Measurements from ENCODE around the gene SEC24C. TPM values are rescaled to one million over a fixed set of nuclear protein-coding genes. Genes with fewer than 3 reads are reported as not detected.

Gene SEC24C
- total RNA-seq, 1 donor, result 54.0 TPM

DNA sequence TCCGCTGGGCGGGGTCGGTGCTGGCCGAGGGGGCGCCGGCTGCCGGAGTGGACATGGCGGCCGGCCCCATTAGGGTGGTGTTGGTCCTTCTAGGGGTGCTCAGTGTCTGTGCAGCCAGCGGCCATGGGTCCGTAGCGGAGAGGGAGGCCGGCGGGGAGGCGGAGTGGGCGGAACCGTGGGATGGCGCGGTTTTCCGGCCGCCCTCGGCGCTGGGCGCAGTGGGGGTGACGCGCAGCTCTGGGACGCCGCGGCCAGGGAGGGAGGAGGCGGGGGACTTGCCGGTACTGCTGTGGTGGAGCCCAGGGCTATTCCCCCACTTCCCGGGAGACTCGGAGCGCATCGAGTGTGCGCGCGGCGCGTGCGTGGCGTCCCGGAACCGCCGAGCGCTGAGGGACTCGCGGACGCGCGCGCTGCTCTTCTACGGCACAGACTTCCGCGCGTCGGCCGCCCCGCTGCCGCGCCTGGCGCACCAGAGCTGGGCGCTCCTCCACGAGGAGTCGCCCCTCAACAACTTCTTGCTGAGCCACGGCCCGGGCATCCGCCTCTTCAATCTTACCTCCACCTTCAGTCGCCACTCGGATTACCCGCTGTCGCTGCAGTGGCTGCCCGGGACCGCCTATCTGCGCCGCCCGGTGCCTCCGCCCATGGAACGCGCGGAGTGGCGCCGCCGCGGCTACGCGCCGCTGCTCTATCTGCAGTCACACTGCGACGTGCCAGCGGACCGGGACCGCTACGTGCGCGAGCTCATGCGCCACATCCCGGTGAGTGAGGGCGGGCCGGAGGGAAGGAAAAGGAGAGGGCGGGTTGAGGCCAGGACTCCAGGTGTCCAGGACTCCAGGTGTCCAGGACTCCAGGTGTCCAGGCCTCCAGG lies 28.3 kb downstream of the SEC24C start:
- peak overlapping the region; percentile 82 for H3K4me3 ChIP-seq (ENCODE audit: low read depth, low read length)
- peak; percentile 86 for DNase-seq (ENCODE audit: low read depth)
- no peak for TF ChIP-seq CTCF (IDR thresholded peaks at IDR 0.05; ENCODE audit: insufficient read depth, low read depth, low read length)

DNA sequence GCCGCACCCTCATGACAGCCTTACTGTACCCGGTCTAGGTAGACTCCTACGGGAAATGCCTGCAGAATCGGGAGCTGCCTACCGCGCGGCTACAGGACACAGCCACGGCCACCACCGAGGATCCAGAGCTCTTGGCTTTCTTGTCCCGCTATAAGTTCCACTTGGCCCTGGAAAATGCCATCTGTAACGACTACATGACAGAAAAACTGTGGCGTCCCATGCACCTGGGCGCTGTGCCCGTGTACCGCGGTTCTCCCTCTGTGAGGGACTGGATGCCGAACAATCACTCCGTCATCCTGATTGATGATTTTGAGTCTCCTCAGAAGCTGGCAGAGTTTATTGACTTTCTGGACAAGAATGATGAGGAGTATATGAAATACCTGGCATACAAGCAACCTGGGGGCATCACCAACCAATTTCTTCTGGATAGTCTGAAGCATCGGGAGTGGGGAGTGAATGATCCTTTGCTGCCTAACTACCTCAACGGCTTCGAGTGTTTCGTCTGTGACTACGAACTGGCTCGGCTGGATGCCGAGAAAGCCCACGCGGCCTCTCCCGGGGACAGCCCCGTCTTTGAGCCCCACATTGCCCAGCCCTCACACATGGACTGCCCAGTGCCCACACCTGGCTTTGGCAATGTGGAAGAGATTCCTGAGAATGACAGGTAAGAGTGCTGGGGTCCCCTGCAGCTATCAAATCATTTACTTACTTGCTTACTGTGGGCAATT lies 29.1 kb downstream of the SEC24C start:
- no peak for DNase-seq (ENCODE audit: low read depth)
- no peak for TF ChIP-seq CTCF (IDR thresholded peaks at IDR 0.05; ENCODE audit: insufficient read depth, low read depth, low read length)
- peak overlapping the region; percentile 82 for H3K4me3 ChIP-seq (ENCODE audit: low read depth, low read length)

- H3K4me3 ChIP-seq (ENCODE audit: low read depth, low read length), result peak overlapping the region; percentile 14
- TF ChIP-seq CTCF (IDR thresholded peaks at IDR 0.05; ENCODE audit: insufficient read depth, low read depth, low read length), result no peak
- DNase-seq (ENCODE audit: low read depth), result peak; percentile 41
Measured at GRCh38 chr10:73774637-73775036, 30.5 kb downstream of the SEC24C start.

DNA sequence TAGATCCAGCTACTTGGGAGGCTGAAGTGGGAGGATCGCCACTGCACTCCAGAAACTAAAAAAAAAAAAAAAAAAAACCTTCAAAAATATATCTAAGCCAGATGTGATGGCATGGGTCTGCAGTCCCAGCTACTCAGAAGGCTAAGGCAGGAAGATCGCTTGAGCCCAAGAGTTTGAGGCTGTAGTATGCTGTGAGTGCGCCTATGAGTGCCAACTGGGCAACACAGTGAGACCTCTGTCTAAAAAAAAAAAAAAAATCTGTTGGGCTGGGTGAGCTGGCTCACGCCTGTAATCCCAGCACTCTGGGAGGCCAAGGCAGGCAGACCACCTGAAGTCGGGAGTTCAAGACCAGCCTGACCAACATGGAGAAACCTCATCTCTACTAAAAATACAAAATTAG lies 34.8 kb downstream of the SEC24C start:
- H3K4me3 ChIP-seq (ENCODE audit: low read depth, low read length), result no peak overlapping the region
- DNase-seq (ENCODE audit: low read depth), result no peak
- TF ChIP-seq CTCF (IDR thresholded peaks at IDR 0.05; ENCODE audit: insufficient read depth, low read depth, low read length), result no peak

- DNase-seq (ENCODE audit: low read depth), result no peak
- no peak overlapping the region for H3K4me3 ChIP-seq (ENCODE audit: low read depth, low read length)
- no peak for TF ChIP-seq CTCF (IDR thresholded peaks at IDR 0.05; ENCODE audit: insufficient read depth, low read depth, low read length)
Measured at GRCh38 chr10:73779539-73780197, 35.5 kb downstream of the SEC24C start.

DNA sequence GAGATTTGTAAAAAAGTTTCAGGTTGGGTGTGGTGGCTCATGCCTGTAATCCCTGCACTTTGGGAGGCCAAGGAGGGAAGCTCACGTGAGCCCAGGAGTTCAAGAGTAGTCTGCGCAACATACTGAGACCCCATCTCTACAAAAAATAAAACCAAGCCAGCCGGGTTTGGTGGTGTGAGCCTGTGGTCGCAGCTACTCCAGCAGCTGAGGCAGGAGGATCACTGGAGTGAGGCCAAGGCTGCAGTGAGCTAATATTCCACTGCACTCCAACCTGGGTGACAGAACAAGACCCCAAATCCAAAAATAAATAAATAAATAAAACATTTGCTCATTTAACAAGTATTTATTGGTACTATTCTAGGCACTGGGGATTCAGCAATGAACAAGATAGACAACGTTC lies 36.1 kb downstream of the SEC24C start:
- TF ChIP-seq CTCF (IDR thresholded peaks at IDR 0.05; ENCODE audit: insufficient read depth, low read depth, low read length), result no peak
- DNase-seq (ENCODE audit: low read depth), result no peak
- peak overlapping the region; percentile 80 for H3K4me3 ChIP-seq (ENCODE audit: low read depth, low read length)
